Stimulated activated CD8-positive, alpha-beta memory T cell treated with anti-CD3 and anti-CD28 coated beads, Interleukin-4, amount 100 ng/mL, for 1 hour (primary cell): ENCODE data around the gene CAMTA1.

Experiments
- DNase-seq, 2 donors: peaks; one replicate each; pipeline ENCODE4 v3.0.0-alpha.2; 2020; ENCODE audit warnings: low read depth in 2 of 2, low spot score in 1 of 2

CAMTA1 gene

DNA sequence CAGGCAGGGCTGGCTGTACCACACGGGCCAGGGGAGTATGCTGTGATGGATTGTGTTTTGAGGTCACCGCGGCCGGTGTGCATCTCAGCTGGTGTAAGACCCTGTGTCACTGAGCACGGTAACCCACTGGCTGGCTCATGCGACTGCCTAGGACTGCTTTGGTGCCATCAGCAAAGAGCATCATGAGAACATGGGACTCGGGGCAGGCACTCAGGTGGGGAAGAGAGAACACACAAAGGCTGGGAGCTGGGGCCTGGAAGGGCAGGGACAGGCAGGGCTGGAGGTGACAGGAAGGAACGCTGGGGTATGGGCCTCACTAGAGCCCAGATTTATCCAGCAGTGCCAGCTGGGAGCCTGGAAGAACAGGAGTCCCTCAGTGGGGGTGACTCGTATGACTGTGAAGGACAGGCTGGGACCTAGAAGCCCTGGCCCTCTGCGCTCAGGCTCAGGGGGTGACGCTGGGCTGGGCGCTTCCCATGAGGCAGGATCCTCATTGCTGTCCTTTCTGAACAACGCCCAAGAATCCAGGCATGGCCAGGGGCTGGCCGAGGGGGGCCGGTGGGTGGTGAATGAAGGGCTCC is 775.4 kb downstream of the CAMTA1 start:
- DNase-seq = no peak

DNA sequence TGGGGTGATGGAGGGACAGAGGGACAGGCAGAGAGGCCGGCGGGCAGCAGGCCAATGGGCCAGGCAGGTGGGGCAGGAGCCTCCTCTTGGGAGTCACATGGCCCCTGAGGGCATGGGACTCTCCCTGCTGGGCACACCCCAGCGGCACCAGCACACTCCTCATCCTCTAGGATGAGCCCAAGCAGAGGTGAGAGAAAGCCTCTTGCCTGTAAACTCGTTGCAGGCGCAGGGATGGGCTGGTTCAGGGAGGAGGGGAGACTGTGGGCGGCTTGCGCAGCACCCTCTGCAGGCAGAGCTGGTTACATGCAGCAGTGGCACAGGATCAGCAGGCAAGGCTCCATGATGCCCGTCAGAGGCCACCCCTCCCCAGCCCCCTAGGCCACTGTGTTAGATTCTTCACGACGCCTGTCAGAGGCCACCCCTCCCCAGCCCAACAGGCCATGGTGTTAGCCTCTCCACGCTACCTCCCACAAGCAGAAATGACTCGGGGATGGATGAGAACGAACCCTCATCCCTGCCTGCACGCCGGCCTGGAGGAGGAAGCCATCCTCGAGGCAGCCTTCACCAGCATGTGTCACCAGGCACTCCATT is 776.2 kb downstream of the CAMTA1 start:
- no peak for DNase-seq

DNA sequence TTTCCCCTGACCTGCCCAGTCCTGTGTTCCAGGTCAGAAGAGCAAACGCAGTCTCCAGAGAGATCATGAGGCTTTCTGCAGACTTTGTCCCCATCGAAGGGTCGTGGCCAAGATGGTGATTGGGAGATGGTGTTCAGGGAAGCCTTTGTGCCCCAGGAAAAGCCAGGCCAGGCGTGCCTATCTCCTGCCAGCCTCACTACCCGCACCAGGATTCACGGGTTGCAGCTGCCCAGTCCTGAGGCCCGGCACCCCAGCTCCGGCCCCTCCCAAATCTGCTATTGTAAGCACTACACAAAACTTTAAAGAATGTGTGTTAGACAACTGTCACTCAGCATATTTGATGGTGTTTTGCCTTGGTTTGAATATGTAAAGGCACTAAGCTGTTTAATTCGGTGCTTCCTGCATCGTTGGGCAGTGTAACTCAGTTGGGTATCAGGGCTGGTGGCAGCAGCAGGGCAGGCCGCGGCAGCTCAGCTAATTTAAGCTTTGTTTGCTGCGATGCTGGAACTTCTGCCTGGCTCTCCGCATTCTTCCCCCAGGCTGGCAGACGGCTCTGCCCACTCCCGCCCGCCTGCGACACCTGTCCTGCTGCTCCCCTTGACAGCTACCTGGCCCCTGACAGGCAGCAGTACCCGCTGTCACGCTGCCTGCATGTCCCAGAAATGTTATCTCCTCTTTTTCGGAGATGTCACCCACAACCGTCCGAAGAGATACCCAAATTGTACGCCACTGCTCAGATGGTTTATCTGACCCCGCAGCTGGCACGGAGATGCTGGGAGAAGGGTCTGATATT is 776.9 kb downstream of the CAMTA1 start:
- DNase-seq = no peak

DNA sequence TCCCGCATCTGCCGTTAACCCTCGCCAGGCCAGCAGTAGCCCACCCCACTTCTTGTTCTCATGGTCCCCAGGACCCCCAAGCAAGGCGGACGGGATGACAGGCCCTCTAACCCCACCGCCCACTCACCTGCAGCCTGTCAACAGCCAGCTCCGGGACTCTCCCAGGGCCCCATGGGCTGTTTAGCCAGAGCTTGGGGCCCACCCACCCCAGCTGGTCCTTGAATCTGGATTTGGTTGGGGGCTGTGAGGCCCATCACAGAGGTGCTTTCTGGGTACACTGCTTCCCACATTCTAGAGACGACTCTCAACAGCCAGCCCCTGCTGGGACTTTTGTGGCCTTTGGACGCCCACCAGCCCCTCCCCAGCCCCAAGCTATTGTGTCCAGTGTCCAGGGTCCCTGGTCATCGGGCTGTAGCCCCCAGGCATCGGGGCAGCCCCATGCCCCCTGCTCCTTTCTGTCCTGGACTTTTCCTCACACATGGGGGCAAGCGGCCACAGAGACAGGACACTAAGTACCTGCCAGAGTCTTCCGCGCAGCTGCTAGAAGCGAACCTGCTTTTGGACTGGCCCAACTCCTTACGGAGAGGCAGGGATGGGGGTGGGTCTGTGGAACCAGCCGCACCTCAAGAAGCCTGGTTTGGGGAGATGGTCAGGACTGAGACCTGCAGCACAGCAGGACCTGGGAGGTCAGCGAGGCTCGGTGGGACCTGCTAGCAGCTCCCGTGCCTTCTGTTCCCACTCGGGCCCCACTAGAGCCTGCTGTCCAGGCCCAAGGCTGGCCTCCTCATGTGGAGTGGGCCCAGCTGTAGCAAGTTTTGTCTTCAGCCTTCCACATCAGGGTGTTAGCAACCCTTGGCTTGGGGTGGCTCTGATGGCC is 777.7 kb downstream of the CAMTA1 start:
- no peak for DNase-seq

DNA sequence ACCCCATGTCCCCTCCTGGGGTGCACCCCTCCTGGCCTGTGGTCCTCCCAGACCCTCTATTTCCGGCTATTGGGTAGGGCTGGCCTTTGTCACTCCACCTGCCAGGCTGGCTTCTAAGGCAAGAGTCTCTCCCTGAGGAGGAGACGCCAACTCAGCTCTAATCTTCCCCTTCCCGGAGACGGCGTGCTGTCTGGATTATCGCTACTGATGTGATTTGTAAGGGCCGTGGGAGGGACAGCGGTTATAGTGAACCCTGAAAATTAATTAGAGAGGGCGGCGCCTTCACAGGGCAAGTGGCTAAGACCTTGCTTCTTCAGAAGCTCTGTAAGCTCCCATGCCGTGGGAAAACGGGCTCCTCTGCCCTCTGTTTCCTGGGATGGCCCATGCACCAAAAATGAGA is 778.9 kb downstream of the CAMTA1 start:
- no peak for DNase-seq

DNA sequence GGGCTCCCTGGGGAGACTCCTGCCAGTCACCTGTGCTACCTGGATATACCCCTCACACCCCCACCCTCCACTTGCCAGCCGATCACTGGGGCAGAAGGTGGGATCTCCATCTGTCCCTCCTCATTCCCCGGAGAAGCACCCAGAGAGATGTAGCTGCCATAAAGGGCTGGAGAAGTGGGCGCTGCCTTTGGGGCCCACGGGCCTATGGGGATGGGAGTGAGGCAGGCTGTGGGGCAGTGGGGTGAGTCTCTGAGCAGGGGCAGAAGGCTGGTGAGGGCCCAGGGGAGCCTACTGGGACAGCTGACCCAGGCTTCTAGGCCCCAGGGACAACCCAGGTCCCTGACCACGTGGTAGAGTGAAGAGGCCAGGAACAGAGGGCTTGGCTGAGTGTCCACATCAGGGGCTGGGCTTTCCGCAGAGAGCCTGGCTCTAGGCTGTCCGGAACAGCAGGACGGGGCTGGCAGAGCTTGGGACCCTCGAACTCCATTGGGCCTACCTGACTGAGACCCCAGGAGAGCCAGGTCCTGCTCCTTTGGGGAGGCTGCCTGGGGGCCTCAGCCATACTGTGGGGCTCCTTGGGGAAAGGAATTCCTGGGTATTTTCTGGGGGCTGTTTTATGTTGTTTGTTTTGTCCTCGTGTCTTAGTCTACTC is 780.0 kb downstream of the CAMTA1 start:
- no peak for DNase-seq

DNA sequence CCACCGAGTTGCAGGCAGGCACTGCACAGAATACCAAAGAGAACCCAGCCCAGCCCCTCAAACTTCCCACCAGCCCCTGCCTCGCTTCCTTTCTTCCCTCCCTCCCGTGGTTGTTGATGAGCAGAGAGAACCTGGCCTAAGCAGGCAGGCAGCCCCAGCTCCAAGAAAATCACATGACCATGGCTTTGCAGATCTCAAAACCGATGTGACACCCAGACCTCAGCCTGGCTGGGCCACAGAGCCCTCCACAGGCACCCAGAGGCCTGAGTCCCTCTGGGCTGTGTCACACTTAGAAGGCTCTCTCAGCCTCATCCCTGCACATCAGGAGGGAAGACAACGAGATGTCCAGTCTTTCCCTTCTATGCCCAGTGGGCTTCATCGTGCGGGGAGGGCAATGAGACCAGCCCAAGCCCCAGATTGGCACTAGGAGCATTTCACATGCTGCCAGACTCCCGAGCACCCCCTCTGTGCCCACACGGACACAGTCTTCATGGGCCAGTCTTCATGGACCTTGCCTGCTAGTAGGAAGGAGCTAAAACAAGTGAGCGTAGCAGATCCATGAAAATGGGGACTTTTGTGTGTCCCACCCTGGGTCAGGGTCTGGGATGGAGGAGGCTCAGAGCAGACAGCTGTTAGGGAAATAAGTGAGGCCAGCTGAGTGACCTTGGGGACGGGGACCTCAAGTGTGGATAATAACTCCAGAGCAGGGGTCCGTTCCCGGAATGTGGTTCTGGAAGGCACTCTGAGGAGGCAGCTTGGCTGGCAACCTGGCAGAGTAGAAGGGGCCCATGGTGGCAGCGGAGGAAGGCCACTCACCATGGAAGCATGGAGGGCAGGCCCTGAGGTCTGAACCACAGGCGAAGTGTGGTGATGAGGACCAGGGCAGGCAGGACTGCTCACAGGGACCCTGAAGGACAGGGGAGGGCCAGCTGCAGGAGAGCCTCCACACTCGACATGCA is 781.4 kb downstream of the CAMTA1 start:
- DNase-seq = no peak

DNA sequence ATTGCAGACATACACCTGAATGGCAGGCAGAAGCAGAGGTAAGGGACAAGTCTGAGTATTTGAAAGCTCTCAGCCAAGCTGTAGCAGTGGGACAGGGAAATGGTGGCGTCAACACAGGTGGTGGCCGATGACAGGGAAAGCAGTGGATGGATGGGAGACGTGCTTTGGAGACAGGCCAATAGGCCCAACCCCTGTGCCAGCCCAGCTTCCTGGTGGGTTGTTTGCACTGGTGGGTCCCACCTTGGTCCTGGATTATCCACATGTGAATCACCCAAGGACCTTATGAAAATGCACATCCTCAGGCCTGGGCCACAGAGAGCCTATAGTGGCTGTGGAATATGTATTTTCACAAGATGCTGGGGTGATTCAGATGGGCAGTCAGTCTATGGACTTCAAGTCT is 782.1 kb downstream of the CAMTA1 start:
- DNase-seq = no peak

DNA sequence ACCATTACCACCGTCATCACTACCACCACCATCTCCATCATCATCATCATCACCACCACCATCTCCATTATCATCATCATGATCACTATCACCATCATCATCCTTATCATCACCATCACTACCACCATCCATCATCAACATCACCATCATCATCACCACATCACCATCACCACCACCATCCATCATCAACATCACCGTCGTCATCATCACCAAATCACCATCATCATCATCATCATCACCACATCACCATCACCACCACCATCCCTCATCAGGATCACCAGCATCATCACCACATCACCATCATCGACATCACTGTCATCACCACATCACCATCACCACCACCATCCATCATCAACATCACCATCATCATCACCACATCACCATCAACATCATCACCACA is 782.8 kb downstream of the CAMTA1 start:
- DNase-seq = no peak

DNA sequence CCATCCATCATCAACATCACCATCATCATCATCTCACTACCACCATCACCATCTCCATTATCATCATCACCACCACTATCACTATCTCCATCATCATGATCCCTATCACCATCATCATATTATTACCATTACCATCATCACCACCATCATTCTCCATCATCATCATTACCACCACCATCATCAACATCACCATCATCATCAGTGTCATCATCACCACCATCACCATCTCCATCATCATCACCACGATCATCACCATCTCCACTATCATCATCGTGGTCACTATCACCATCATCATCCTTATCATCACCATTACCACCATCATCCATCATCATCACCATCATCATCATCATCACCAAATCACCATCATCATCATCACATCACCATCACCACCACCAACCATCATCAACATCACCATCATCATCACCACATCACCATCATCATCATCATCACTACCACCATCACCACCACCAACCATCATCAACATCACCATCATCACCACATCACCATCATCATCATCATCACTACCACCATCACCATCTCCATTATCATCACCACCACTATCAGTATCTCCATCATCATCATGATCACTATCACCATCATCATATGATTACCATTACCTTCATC is 783.8 kb downstream of the CAMTA1 start:
- DNase-seq = no peak

DNA sequence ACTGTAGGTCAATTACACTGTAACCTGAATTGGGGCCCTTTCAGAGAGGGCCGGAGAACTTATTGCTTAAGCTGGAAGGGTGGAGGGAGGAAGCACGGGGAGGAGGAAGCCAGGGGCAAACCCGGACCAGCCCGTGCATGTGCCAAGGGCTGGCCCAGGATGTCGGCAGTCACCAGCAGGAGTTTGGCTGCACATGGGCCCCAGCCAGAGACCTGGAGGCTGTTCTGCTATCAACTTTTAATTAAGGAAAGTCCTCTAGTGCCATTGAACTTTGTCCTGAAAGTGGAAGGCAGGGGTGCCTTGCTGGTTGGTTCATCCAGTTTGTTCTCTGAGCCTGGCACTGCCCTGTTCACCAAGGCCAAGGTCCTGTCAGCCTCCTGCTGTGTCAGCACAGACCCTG is 785.1 kb downstream of the CAMTA1 start:
- DNase-seq = no peak

DNA sequence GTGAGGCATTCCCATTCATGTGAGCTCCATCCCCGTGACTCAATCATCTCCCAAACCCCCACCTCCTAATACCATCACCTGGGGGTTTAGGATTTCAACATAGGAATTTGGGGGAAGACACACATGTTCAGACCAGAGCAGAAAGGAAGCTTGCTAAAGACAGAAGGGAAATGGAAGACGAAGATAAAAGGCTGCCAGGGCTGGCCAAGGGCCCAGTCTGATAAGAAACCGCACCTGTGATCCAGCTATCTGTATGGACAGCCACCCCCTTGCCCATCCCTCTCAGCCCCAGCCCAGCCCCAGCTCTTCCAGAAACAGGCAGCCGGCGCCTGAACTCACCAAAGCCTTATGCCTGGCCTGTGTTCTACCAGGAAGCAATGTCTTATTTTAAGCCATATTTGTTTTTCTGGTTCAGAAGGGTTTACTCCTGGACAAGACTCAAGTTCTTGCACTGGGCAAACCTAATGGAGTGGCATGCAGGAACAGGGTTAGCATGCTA is 787.4 kb downstream of the CAMTA1 start:
- no peak for DNase-seq

DNA sequence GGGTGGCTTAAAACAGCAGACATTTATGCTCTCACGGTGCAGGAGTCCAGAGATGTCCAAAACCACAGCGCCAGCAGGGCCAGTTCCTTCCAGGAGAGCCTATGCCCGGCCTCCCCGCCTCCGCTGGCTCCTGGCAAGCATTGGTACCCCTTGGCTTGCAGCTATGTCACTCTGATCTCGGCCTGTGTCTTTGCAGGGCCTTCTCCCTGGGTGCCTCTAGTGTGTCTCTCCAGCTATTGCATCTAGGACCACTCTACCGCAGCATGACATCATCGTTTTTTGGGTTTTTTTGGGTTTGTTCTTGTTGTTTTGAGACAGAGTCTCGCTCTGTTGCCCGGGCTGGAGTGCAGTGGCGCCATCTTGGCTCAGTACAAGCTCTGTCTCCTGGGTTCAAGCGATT is 788.2 kb downstream of the CAMTA1 start:
- DNase-seq = no peak

DNA sequence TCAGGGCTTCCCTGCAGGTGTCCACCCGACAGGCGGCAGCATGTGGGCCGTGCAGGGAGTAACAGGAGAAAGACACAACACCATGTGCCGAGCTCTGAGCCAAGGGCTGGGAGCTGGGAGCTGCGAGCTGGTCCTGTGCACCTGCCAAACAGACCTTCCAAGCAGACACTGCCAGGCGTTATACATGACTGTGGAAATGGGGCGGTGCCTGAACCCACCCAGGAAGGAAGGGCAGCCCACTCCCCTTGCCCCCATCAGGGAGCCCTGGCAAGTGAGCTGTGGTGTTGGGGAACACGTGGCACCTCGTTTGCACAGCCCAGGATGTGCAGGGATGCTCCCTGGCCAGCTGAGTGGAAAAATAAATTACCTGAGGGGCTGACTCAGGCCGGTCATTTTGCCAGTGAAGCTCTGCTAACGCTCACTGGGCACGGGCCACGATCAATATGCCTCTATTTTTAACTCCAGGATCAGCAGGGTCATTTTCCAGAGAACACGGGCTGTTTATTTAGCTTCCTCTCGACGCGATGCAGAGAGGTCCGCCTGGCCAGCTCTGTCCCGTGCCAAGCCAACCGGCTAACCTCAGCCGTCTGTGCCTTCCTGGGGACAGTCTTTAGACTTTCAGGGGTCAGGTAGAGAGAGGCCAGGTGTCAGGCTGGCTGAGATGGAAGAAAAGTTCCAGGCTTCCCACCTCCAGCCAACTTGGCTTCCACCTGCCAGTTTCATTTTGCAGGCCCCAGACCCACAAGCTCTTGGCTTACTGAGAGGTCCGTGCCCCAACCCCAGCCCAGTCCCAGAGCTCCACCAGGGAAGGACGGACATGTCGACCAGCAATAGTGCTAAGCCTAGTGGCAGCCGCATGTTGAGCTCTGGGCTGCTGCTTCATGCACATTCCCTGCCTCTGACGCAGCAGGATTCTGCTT is 789.1 kb downstream of the CAMTA1 start:
- DNase-seq = no peak

DNA sequence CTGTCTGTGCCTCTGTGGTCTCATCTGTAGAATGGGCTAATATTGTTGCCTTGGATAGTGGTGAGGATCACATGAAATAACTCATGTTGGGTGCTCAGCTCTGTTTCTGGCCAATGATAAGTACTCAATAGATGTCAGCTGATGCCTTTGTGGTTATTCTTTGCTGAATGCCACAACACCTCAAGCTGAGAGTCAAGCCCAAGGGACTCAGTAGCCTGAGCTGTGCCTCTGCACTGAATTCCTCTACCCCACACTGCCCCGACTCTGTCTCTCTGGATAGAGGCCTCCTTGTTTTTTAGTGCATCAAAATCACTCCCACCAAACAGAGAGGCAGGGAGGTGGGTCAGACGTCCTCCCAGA is 789.8 kb downstream of the CAMTA1 start:
- DNase-seq = no peak

DNA sequence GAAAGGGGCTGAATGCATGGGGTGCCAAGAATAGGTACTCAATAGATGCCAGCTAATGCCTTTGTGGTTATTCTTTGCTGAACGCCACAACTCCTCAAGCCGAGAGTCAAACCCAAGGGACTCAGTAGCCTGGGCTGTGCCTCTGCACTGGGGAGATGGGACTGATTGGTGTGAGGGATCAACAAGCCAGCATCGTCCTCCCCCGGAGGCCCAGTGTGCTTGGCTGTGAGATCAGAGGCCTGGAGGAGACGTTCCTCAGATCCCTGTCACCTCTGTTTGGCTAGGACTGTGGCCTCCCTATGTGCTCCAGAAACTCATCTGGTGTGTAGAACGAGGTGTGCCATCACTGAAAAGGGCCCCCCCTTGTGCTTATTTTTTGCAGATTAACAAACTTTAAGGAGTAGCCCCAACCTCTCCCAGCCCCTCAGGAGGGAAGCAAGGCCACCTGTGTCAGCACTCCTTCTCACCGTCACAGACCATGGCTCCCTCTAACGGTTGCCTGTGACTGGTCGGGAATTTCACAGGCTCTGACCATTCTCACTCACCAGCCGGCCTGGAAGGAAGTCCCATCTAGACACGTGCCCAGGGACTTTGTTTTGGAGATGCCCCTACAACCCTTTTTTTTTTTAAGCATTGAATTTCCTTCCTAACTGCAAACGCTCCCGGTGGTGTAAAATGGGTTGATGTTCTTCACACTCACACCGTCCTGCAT is 791.8 kb downstream of the CAMTA1 start:
- no peak for DNase-seq

DNA sequence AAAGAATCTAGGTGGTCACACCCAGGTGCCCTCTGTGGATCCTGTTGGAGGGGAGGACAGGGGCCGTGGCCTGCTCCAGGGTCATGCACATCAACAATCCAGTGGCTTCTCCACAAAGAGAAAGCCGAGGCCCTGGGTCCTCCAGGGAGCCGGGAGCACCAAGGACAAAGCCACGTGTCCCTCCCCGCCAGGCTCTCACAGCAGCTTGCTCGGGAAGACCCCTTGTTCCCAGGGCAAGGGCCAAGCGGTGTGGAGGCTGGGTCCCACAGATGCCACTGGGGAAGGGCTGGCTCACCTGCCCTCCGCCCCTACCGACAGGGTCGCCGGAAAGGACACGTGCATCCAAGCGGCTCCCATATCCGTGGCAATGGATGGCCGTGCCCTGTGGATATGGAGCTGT is 793.0 kb downstream of the CAMTA1 start:
- no peak for DNase-seq

DNA sequence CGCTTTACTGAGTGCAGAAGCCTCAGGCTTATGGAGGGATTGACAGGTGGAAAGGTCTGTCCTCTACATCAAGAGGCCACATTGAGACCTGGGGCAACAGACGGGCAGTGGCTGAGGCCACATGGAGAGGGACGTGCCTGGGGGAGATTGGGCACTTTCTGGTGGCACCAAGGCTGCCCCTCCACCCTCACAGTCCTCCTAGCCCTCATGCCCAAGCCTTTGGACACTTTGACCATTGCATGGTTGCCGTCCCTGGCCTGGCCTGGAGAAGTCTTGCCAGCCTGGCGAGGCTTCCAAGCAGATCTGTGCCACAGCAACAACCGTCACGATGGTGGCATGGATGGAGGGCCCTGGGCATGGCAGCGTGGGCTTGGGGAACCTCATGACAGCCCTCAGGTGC is 793.8 kb downstream of the CAMTA1 start:
- DNase-seq = no peak
